KMS-11 (cell line): Measurements from ENCODE around the gene CPM.

Experiments used
- H2AFZ ChIP-seq: fragments of 200-600 bp; sonication (generic); 2 replicates; pipeline ENCODE4 v1.6.1; 2016; ENCODE audit warnings: antibody characterized with exemption, mixed run types, low read depth
- H3K27ac ChIP-seq: fragments of 200-600 bp; sonication (generic); 2 replicates; pipeline ENCODE4 v1.6.1; 2016; ENCODE audit warnings: mild to moderate bottlenecking, mixed run types
- H3K27me3 ChIP-seq: fragments of 200-600 bp; sonication (generic); 2 replicates; pipeline ENCODE4 v1.6.1; 2017; ENCODE audit warnings: mild to moderate bottlenecking, low read depth, mixed run types, moderate library complexity; ENCODE audit not compliant: insufficient read depth
- H3K36me3 ChIP-seq: fragments of 200-600 bp; sonication (generic); 2 replicates; pipeline ENCODE4 v1.6.1; 2017; ENCODE audit warnings: mild to moderate bottlenecking, mixed run types; ENCODE audit not compliant: insufficient read depth
- H3K4me1 ChIP-seq: fragments of 200-600 bp; sonication (generic); 2 replicates; pipeline ENCODE4 v1.6.1; 2016; ENCODE audit warnings: mild to moderate bottlenecking, low read depth, mixed run types; ENCODE audit not compliant: poor library complexity, severe bottlenecking
- H3K4me2 ChIP-seq: fragments of 200-600 bp; sonication (generic); 2 replicates; pipeline ENCODE4 v1.7.0; 2016; ENCODE audit warnings: mild to moderate bottlenecking, mixed run types
- H3K4me3 ChIP-seq: fragments of 200-600 bp; sonication (generic); IDR thresholded peaks from 2 replicates; pipeline ENCODE4 v1.6.1; 2017; ENCODE audit warnings: low read depth, low read length, mixed read lengths; ENCODE audit not compliant: insufficient read depth
- H3K79me2 ChIP-seq: fragments of 200-600 bp; sonication (generic); 2 replicates; pipeline ENCODE4 v1.6.1; 2016; ENCODE audit warnings: low read depth, mixed run types; ENCODE audit not compliant: insufficient read depth
- H3K9ac ChIP-seq: fragments of 200-600 bp; sonication (generic); 2 replicates; pipeline ENCODE4 v1.6.1; 2016; ENCODE audit warnings: mild to moderate bottlenecking, mixed run types
- H4K20me1 ChIP-seq: fragments of 200-600 bp; sonication (generic); 2 replicates; pipeline ENCODE4 v1.6.1; 2016; ENCODE audit warnings: mild to moderate bottlenecking, mixed run types; ENCODE audit not compliant: insufficient read depth
- CTCF ChIP-seq: fragments of 200-600 bp; sonication (generic); conservative IDR thresholded peaks from 2 replicates; pipeline ENCODE4 v1.6.1; 2017; ENCODE audit warnings: low read depth, mild to moderate bottlenecking, antibody characterized with exemption, low read length, moderate library complexity, mixed read lengths

CPM gene

GRCh38 chr12:68932961-68933893 lies at the start of gene CPM:
Gene CPM (minus strand): TSS chr12:68933171. CDS start chr12:68932837, 334 bp downstream.
- no peak within 1 kb of the TSS for H3K4me2 ChIP-seq
- no peaks in the 10 kb centered on the region for H3K27me3 ChIP-seq
- no peaks in the 10 kb centered on the region for H4K20me1 ChIP-seq
- no peak within 1 kb of the TSS for H3K27ac ChIP-seq
- no peak within 1 kb of the TSS for H3K4me3 ChIP-seq
- no peaks in the 10 kb centered on the region for H3K4me1 ChIP-seq
- H3K36me3 ChIP-seq: no peaks in the 10 kb centered on the region
- no peak within 1 kb of the TSS for H3K9ac ChIP-seq
- no peaks in the 10 kb centered on the region for H3K79me2 ChIP-seq
- H2AFZ ChIP-seq: no peak within 1 kb of the TSS
- TF ChIP-seq CTCF: no peak

DNA sequence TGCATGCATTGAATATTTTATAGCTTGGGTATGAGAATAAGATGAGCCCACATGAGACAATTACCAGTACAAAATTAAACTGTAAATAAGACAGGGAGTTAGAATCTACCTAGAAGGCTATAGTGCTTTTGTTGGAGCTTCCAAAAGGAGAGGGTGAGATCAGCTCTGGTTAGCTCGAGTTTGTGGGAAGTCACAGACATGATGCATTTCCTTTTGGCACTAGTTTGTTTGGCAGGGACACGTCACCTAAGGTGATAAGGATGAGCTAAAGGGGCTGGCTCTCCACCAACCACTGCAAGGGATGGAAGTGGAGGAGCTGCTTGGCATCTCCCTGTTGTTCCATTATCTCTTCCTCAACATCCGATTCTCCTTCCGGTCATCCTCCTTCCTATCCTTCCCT lies 48.5 kb upstream of the CPM start:
- Histone ChIP-seq H3K4me3 (no peak overlapping the region), H3K36me3 (no peaks in the 10 kb centered on the region), H3K79me2 (no peaks in the 10 kb centered on the region), H3K9ac (no peak overlapping the region), H3K4me1 (no peaks in the 10 kb centered on the region), H3K27me3 (no peaks in the 10 kb centered on the region), H2AFZ (no peak overlapping the region), H3K27ac (no peak overlapping the region), H4K20me1 (no peaks in the 10 kb centered on the region), H3K4me2 (no peak overlapping the region)
- TF ChIP-seq CTCF: no peak

GRCh38 chr12:68980476-68981212 lies 47.7 kb upstream of the CPM start:
- no peak overlapping the region for H3K9ac ChIP-seq
- H3K27ac ChIP-seq: no peak overlapping the region
- no peaks in the 10 kb centered on the region for H3K27me3 ChIP-seq
- no peak overlapping the region for H3K4me2 ChIP-seq
- no peaks in the 10 kb centered on the region for H3K36me3 ChIP-seq
- no peaks in the 10 kb centered on the region for H3K79me2 ChIP-seq
- no peak overlapping the region for H3K4me3 ChIP-seq
- TF ChIP-seq CTCF: no peak
- H4K20me1 ChIP-seq: no peaks in the 10 kb centered on the region
- H2AFZ ChIP-seq: no peak overlapping the region
- no peaks in the 10 kb centered on the region for H3K4me1 ChIP-seq

GRCh38 chr12:68978678-68979077 lies 45.7 kb upstream of the CPM start:
- TF ChIP-seq CTCF: no peak
- Histone ChIP-seq H3K36me3 (no peaks in the 10 kb centered on the region), H3K9ac (no peak overlapping the region), H3K79me2 (no peaks in the 10 kb centered on the region), H3K27ac (no peak overlapping the region), H3K27me3 (no peaks in the 10 kb centered on the region), H2AFZ (no peak overlapping the region), H3K4me3 (no peak overlapping the region), H4K20me1 (no peaks in the 10 kb centered on the region), H3K4me2 (no peak overlapping the region), H3K4me1 (no peaks in the 10 kb centered on the region)
